HEK293 (cell line): ENCODE data around the gene CAPN12.

Experiments used
- CTCF ChIA-PET: fragments of 350-600 bp; formaldehyde crosslinking; extraction: SDS; loops from one replicate; lab custom pipeline; 2021; ENCODE audit warnings: antibody characterized with exemption; lab: Yijun Ruan, JAX
- POLR2A ChIA-PET: fragments of 300-600 bp; formaldehyde crosslinking; extraction: SDS; loops from one replicate; lab custom pipeline; 2020; ENCODE audit warnings: antibody characterized with exemption, inconsistent platforms; lab: Yijun Ruan, JAX
- H3K27ac ChIP-seq: fragments of 200-500 bp; sonication (Bioruptor generic); 2 replicates; pipeline ENCODE4 v1.5.1; 2014; ENCODE audit warnings: low read depth, low read length, control low read depth, inconsistent platforms; ENCODE audit errors: extremely low read depth
- H3K36me3 ChIP-seq, 2 experiments: fragments of 200-500 bp in 1 of 2; sonication (Bioruptor generic) in 1 of 2; 1 replicate in 1 of 2; 2 replicates in 1 of 2; pipeline ENCODE4 v1.5.1; 2014 to 2017; ENCODE audit warnings: inconsistent platforms in 2 of 2, low read length in 2 of 2; ENCODE audit not compliant: control insufficient read depth in 2 of 2, insufficient read depth in 1 of 2
- H3K4me1 ChIP-seq: fragments of 200-500 bp; sonication (Bioruptor generic); 2 replicates; pipeline ENCODE4 v1.5.1; 2014; ENCODE audit warnings: mild to moderate bottlenecking, low read length, inconsistent platforms; ENCODE audit not compliant: control insufficient read depth, insufficient read depth
- H3K4me3 ChIP-seq: 2 replicates; pipeline ENCODE4 v1.5.1; 2011; ENCODE audit warnings: low read depth, mild to moderate bottlenecking, control low read depth, low read length, moderate library complexity
- H3K9me3 ChIP-seq: fragments of 200-500 bp; sonication (Bioruptor generic); 2 replicates; pipeline ENCODE4 v1.5.1; 2014; ENCODE audit warnings: low read depth, low read length, inconsistent platforms; ENCODE audit not compliant: control insufficient read depth, insufficient read depth
- BCL11A ChIP-seq: fragments of 450-650 bp; formaldehyde crosslinking; IDR thresholded peaks from 2 replicates; pipeline ENCODE4 v1.5.1; 2016; ENCODE audit warnings: low read depth, missing biosample characterization, missing genetic modification characterization
- GLI2 ChIP-seq: fragments of 450-650 bp; formaldehyde crosslinking; IDR thresholded peaks from 2 replicates; pipeline ENCODE4; 2017; ENCODE audit warnings: missing biosample characterization, missing genetic modification characterization, low read depth, borderline replicate concordance
- TRIM28 ChIP-seq: IDR thresholded peaks from 2 replicates; pipeline ENCODE4 v1.6.1; 2011; ENCODE audit warnings: low read length, control low read depth, borderline replicate concordance
- ZBTB17 ChIP-seq: fragments of 450-650 bp; formaldehyde crosslinking; IDR thresholded peaks from 2 replicates; pipeline ENCODE4 v1.5.1; 2016; ENCODE audit warnings: missing biosample characterization, missing genetic modification characterization
- ZBTB48 ChIP-seq: fragments of 450-650 bp; formaldehyde crosslinking; IDR thresholded peaks from 2 replicates; pipeline ENCODE4 v1.5.1; 2016; ENCODE audit warnings: missing biosample characterization, missing genetic modification characterization
- ZBTB8A ChIP-seq: fragments of 450-650 bp; formaldehyde crosslinking; IDR thresholded peaks from 2 replicates; pipeline ENCODE4 v1.5.1; 2016; ENCODE audit warnings: missing biosample characterization, missing genetic modification characterization
- ZNF223 ChIP-seq: fragments of 450-650 bp; formaldehyde crosslinking; IDR thresholded peaks from 2 replicates; pipeline ENCODE4 v1.5.1; 2016; ENCODE audit warnings: missing biosample characterization, missing genetic modification characterization
- ZNF266 ChIP-seq: fragments of 450-650 bp; formaldehyde crosslinking; IDR thresholded peaks from 2 replicates; pipeline ENCODE4 v1.5.1; 2016; ENCODE audit warnings: missing biosample characterization, missing genetic modification characterization, low read depth
- ZNF366 ChIP-seq: fragments of 450-650 bp; formaldehyde crosslinking; conservative IDR thresholded peaks from 2 replicates; pipeline ENCODE4 v1.5.1; 2016; ENCODE audit warnings: missing biosample characterization, missing genetic modification characterization
- ZNF37A ChIP-seq: fragments of 450-650 bp; IDR thresholded peaks from 2 replicates; pipeline ENCODE4 v1.5.1; 2018; ENCODE audit warnings: missing biosample characterization, missing genetic modification characterization
- ZNF48 ChIP-seq: fragments of 450-650 bp; formaldehyde crosslinking; IDR thresholded peaks from 2 replicates; pipeline ENCODE4 v1.5.1; 2016; ENCODE audit warnings: missing biosample characterization, missing genetic modification characterization
- ZNF600 ChIP-seq: fragments of 450-650 bp; formaldehyde crosslinking; IDR thresholded peaks from 2 replicates; pipeline ENCODE4 v1.5.1; 2016; ENCODE audit warnings: missing biosample characterization, missing genetic modification characterization
- ZNF624 ChIP-seq: fragments of 450-650 bp; formaldehyde crosslinking; IDR thresholded peaks from 2 replicates; pipeline ENCODE4 v1.5.1; 2017; ENCODE audit warnings: missing biosample characterization, missing genetic modification characterization
- TF ChIP-seq, protein P1 (sequence below): fragments of 450-650 bp; IDR thresholded peaks from 2 replicates; pipeline ENCODE4 v1.5.1; 2018; ENCODE audit warnings: missing biosample characterization, missing genetic modification characterization
- TF ChIP-seq, protein P2 (sequence below): fragments of 450-650 bp; formaldehyde crosslinking; IDR thresholded peaks from 2 replicates; pipeline ENCODE4; 2016; ENCODE audit warnings: missing biosample characterization, missing genetic modification characterization
- TF ChIP-seq, protein P3 (sequence below): fragments of 450-650 bp; formaldehyde crosslinking; IDR thresholded peaks from 2 replicates; pipeline ENCODE4 v1.5.1; 2016; ENCODE audit warnings: missing biosample characterization, missing genetic modification characterization
- TF ChIP-seq, protein P4 (sequence below): fragments of 450-650 bp; IDR thresholded peaks from 2 replicates; pipeline ENCODE4 v1.5.1; 2018; ENCODE audit warnings: missing biosample characterization, mild to moderate bottlenecking, missing genetic modification characterization
- TF ChIP-seq, protein P5 (sequence below): fragments of 450-650 bp; formaldehyde crosslinking; IDR thresholded peaks from 2 replicates; pipeline ENCODE4 v1.5.1; 2016; ENCODE audit warnings: missing biosample characterization, missing genetic modification characterization
- TF ChIP-seq, protein P6 (sequence below): fragments of 450-650 bp; formaldehyde crosslinking; IDR thresholded peaks from 2 replicates; pipeline ENCODE4 v1.5.1; 2017; ENCODE audit warnings: missing biosample characterization, missing genetic modification characterization

Gene CAPN12

DNA sequence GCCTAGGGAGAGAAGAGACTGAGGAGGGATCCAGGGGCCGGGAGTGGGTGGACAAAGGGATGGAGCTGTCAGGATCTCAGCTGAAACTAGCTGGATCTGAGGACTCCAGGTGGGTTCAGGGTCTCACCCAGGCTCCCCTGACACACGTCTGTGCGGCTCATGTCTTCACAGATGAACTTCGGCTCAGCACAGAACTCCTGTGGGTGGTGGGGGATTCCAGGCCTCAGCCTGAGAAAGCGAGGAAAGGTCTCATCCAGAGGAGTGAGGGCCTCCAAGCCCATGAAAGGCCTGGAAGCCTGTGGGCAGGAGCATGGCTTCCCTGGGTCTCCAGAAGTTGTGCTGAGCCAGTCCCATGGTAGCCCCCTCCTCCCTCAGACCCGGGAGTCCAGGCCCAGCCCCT is 1.4 kb downstream of the CAPN12 start:
- Histone ChIP-seq H3K9me3 (no peaks in the 10 kb centered on the region), H3K36me3 (no peaks in the 10 kb centered on the region; a peak in 1 of 3 replicates), H3K4me3 (no peak overlapping the region)
- POLR2A ChIA-PET, result interaction anchor here (0.7 to 1.2 kb wide), 5 partner anchors 13 to 106 kb away, joined by 3 to 6 read pairs (median 4); no protein-coding TSS in a partner anchor
- TF ChIP-seq, protein P1, sequence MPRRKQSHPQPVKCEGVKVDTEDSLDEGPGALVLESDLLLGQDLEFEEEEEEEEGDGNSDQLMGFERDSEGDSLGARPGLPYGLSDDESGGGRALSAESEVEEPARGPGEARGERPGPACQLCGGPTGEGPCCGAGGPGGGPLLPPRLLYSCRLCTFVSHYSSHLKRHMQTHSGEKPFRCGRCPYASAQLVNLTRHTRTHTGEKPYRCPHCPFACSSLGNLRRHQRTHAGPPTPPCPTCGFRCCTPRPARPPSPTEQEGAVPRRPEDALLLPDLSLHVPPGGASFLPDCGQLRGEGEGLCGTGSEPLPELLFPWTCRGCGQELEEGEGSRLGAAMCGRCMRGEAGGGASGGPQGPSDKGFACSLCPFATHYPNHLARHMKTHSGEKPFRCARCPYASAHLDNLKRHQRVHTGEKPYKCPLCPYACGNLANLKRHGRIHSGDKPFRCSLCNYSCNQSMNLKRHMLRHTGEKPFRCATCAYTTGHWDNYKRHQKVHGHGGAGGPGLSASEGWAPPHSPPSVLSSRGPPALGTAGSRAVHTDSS, result no peak
- TF ChIP-seq ZBTB48 (tag by site-specific recombination) (0 out of 2 replicates have a peak, but pooled peaks have one; percentile 24), ZNF366 (tag by site-specific recombination) (peak; percentile 59; the same call in 1 of the 2 replicates)
- TF ChIP-seq, all 188 proteins: peak for 2
- no peaks in the 10 kb centered on the region for H3K4me1 ChIP-seq
- CTCF ChIA-PET, result interaction anchor here (0.6 kb wide), 2 partner anchors 150 to 499 kb away, joined by 3 to 5 read pairs; no protein-coding TSS in a partner anchor
- no peak overlapping the region for H3K27ac ChIP-seq

DNA sequence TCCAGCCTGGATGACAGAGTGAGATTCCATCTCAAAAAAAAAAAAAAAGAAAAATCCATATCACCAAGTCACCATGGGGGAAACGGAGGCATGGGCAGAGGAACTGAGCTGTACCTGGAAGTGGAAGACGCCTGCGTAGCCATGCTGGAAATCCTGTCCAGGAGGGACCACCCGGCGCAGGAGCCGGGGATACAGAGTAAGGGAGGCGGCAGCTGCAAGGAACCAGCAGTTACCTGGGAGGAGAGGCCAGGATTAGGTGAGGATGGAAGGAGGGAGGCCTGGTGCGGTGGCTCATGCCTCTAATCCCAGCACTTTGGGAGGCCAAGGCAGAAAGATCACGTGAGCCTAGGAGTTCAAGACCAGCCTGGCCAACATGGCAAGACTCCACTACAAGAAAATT is 2.0 kb downstream of the CAPN12 start:
- no peak overlapping the region for H3K4me3 ChIP-seq
- CTCF ChIA-PET, result interaction anchor here (0.6 to 0.8 kb wide), 4 partner anchors 12 to 499 kb away, joined by 3 to 5 read pairs (median 4); no protein-coding TSS in a partner anchor
- H3K4me1 ChIP-seq, result no peaks in the 10 kb centered on the region
- H3K36me3 ChIP-seq, result no peaks in the 10 kb centered on the region; a peak in 1 of 3 replicates
- peak; percentile 51 for TF ChIP-seq ZNF600
- TF ChIP-seq TRIM28, result no peak
- POLR2A ChIA-PET, result interaction anchor here (0.6 to 1.2 kb wide), 5 partner anchors 10 to 107 kb away, joined by 3 to 6 read pairs (median 4); no protein-coding TSS in a partner anchor
- H3K9me3 ChIP-seq, result no peaks in the 10 kb centered on the region
- H3K27ac ChIP-seq, result no peak overlapping the region

DNA sequence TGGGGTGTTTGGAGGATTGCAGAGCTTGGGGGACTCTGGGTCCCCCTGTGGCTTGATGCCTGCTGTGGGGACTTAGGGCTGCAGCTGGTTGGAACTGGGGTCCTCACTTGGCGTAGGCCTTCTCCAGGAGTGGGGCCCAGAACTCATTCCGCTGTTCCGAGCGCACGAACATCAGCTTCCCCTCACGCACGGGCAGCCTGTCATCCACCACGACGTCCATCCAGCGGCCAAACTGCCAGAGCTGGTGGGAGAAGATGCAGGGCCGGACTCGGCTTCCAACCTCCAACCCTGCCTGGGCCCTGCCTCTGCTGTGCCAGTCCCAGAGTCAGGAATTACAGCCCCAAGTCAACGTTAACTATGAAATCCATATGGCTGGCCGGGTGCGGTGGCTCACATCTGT is 2.6 kb downstream of the CAPN12 start:
- TF ChIP-seq ZBTB17 (tag by site-specific recombination) (no peak), ZNF37A (tag by site-specific recombination) (no peak), TRIM28 (no peak), ZNF48 (no peak), ZBTB8A (tag by site-specific recombination) (no peak), ZNF223 (tag by site-specific recombination) (no peak), GLI2 (tag by site-specific recombination) (no peak), ZNF266 (tag by site-specific recombination) (no peak), BCL11A (tag by site-specific recombination) (no peak), ZNF624 (tag by site-specific recombination) (no peak)
- TF ChIP-seq, protein P2, sequence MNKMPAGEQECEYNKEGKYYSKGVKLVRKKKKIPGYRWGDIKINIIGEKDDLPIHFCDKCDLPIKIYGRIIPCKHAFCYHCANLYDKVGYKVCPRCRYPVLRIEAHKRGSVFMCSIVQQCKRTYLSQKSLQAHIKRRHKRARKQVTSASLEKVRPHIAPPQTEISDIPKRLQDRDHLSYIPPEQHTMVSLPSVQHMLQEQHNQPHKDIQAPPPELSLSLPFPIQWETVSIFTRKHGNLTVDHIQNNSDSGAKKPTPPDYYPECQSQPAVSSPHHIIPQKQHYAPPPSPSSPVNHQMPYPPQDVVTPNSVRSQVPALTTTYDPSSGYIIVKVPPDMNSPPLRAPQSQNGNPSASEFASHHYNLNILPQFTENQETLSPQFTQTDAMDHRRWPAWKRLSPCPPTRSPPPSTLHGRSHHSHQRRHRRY, result no peak
- TF ChIP-seq, protein P3, sequence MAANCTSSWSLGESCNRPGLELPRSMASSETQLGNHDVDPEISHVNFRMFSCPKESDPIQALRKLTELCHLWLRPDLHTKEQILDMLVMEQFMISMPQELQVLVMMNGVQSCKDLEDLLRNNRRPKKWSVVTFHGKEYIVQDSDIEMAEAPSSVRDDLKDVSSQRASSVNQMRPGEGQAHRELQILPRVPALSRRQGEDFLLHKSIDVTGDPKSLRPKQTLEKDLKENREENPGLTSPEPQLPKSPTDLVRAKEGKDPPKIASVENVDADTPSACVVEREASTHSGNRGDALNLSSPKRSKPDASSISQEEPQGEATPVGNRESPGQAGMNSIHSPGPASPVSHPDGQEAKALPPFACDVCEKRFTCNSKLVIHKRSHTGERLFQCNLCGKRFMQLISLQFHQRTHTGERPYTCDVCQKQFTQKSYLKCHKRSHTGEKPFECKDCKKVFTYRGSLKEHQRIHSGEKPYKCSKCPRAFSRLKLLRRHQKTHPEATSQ (tag by site-specific recombination), result no peak
- TF ChIP-seq, protein P4, sequence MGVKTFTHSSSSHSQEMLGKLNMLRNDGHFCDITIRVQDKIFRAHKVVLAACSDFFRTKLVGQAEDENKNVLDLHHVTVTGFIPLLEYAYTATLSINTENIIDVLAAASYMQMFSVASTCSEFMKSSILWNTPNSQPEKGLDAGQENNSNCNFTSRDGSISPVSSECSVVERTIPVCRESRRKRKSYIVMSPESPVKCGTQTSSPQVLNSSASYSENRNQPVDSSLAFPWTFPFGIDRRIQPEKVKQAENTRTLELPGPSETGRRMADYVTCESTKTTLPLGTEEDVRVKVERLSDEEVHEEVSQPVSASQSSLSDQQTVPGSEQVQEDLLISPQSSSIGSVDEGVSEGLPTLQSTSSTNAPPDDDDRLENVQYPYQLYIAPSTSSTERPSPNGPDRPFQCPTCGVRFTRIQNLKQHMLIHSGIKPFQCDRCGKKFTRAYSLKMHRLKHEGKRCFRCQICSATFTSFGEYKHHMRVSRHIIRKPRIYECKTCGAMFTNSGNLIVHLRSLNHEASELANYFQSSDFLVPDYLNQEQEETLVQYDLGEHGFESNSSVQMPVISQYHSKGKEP (tag by site-specific recombination), result no peak
- TF ChIP-seq, protein P5, sequence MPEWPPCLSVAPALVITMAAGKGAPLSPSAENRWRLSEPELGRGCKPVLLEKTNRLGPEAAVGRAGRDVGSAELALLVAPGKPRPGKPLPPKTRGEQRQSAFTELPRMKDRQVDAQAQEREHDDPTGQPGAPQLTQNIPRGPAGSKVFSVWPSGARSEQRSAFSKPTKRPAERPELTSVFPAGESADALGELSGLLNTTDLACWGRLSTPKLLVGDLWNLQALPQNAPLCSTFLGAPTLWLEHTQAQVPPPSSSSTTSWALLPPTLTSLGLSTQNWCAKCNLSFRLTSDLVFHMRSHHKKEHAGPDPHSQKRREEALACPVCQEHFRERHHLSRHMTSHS (tag by site-specific recombination), result no peak
- TF ChIP-seq, protein P6, sequence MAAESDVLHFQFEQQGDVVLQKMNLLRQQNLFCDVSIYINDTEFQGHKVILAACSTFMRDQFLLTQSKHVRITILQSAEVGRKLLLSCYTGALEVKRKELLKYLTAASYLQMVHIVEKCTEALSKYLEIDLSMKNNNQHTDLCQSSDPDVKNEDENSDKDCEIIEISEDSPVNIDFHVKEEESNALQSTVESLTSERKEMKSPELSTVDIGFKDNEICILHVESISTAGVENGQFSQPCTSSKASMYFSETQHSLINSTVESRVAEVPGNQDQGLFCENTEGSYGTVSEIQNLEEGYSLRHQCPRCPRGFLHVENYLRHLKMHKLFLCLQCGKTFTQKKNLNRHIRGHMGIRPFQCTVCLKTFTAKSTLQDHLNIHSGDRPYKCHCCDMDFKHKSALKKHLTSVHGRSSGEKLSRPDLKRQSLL, result no peak
- CTCF ChIA-PET, result interaction anchor here (0.6 to 0.7 kb wide), 2 partner anchors 28 to 159 kb away, joined by 3 to 4 read pairs; no protein-coding TSS in a partner anchor
- H3K36me3 ChIP-seq, result no peaks in the 10 kb centered on the region; a peak in 1 of 3 replicates
- no peak overlapping the region for H3K4me3 ChIP-seq
- no peaks in the 10 kb centered on the region for H3K9me3 ChIP-seq
- H3K4me1 ChIP-seq, result no peaks in the 10 kb centered on the region
- H3K27ac ChIP-seq, result 0 out of 2 replicates have a peak overlapping the region, but pooled peaks have one; percentile 16
- POLR2A ChIA-PET, result interaction anchor here (0.6 to 0.9 kb wide), 3 partner anchors 9 to 91 kb away, joined by 3 to 5 read pairs (median 3); no protein-coding TSS in a partner anchor
